Renal cortical epithelial cell (primary cell): Measurements from ENCODE around the gene IGFN1. TPM values are rescaled to one million over a fixed set of nuclear protein-coding genes. Genes with fewer than 3 reads are reported as not detected.
"Not testable (repeated sequence)": the region's sequence is repeated elsewhere in the genome, so short reads cannot be mapped to it uniquely, and the experiment has no call there.

Experiments
- DNase-seq: peaks from one replicate; pipeline ENCODE4 v3.0.0-alpha.2; 2011; ENCODE audit warnings: low read depth
- total RNA-seq: library from RNA; depleted of rRNA; stranded (reverse); fragments of >200 nt; gene quantifications from 2 replicates; pipeline ENCODE4 v1.2.3, GENCODE V29; 2014

Gene IGFN1
- total RNA-seq, 1 donor from 2014 or later = 12.1 TPM

- no peak for DNase-seq
Observed at GRCh38 chr1:201248721-201249559, 58.3 kb downstream of the IGFN1 start.

- no peak for DNase-seq
Observed at GRCh38 chr1:201250326-201251011, 59.8 kb downstream of the IGFN1 start.

- no peak for DNase-seq
Observed at GRCh38 chr1:201251411-201251810, 60.8 kb downstream of the IGFN1 start.

- DNase-seq = no peak
Observed at GRCh38 chr1:201251851-201252430, 61.3 kb downstream of the IGFN1 start.

GRCh38 chr1:201252944-201253371, 62.3 kb downstream of the IGFN1 start:
- DNase-seq = no peak

- no peak for DNase-seq
Observed at GRCh38 chr1:201253411-201253810, 62.8 kb downstream of the IGFN1 start.

- no peak for DNase-seq
Observed at GRCh38 chr1:201253906-201254624, 63.4 kb downstream of the IGFN1 start.

- DNase-seq = no peak
Observed at GRCh38 chr1:201254625-201255478, 64.2 kb downstream of the IGFN1 start.

GRCh38 chr1:201255479-201256362, 65.1 kb downstream of the IGFN1 start:
- DNase-seq = no peak

- DNase-seq = not testable (repeated sequence)
Observed at GRCh38 chr1:201258132-201258531, 67.5 kb downstream of the IGFN1 start.

- no peak for DNase-seq
Observed at GRCh38 chr1:201258763-201259230, 68.2 kb downstream of the IGFN1 start.

- DNase-seq = no peak
Observed at GRCh38 chr1:201259476-201260235, 69.0 kb downstream of the IGFN1 start.

- DNase-seq = no peak
Observed at GRCh38 chr1:201260236-201260590, 69.6 kb downstream of the IGFN1 start.

GRCh38 chr1:201260648-201261311, 70.2 kb downstream of the IGFN1 start:
- no peak for DNase-seq

GRCh38 chr1:201261771-201262547, 71.3 kb downstream of the IGFN1 start:
- DNase-seq = no peak

- DNase-seq = no peak
Observed at GRCh38 chr1:201262963-201263608, 72.5 kb downstream of the IGFN1 start.

- DNase-seq = no peak
Observed at GRCh38 chr1:201264072-201264471, 73.4 kb downstream of the IGFN1 start.
